K562 (cell line): ENCODE results near the gene ZNF408. TPM values are rescaled to one million over a fixed set of nuclear protein-coding genes. Genes with fewer than 3 reads are reported as not detected.

Experiments used
- ATAC-seq: fragments of 200-7000 bp; cut with Tn5 transposase; 3 replicates; pipeline ENCODE4 v1.9.1; 2020; ENCODE audit warnings: moderate library complexity
- BruUV-seq: library from RNA; stranded (reverse); fragments of 400-500 nt; replicated peaks from 2 replicates; lab custom pipeline; 2021; lab: Mats Ljungman, UMichigan
- CTCF ChIA-PET: fragments of 300-600 bp; formaldehyde crosslinking; extraction: SDS; loops from one replicate; lab custom pipeline; 2021; ENCODE audit warnings: low intra/inter-chr PET ratio; lab: Yijun Ruan, JAX
- POLR2A ChIA-PET: fragments of 300-600, 350-650 bp; sonication (Branson Sonifier 250); formaldehyde crosslinking; extraction: SDS; loops from one replicate; lab custom pipeline; 2021; ENCODE audit warnings: antibody characterized with exemption, inconsistent platforms; lab: Yijun Ruan, JAX
- DNase-seq, 4 experiments: peaks; one replicate each; pipeline versions ENCODE4 v3.0.0 to v3.0.0-alpha.2; 2011 to 2018; ENCODE audit warnings: low spot score in 3 of 4, mixed read lengths in 3 of 4; ENCODE audit errors: extremely low read depth in 1 of 4
- FAIRE-seq: peaks from 2 replicates; lab custom pipeline; 2011; peaks lifted over from hg19 to GRCh38; lab: Jason Lieb, UNC
- H2AFZ ChIP-seq: 2 replicates; pipeline ENCODE4 v1.6.0; 2011; ENCODE audit warnings: low read depth, low read length, control low read depth, inconsistent platforms
- H3K27ac ChIP-seq: fragments of 200-600 bp; 3 replicates; pipeline ENCODE4 v1.8.0; 2011; ENCODE audit warnings: low read depth, mild to moderate bottlenecking, control low read depth, inconsistent platforms, low read length, moderate library complexity, mixed read lengths; ENCODE audit errors: extremely low read depth
- H3K27me3 ChIP-seq, 2 experiments: fragments of 300-600 bp in 1 of 2; 2 replicates in 1 of 2; 3 replicates in 1 of 2; pipeline versions ENCODE4 v1.6.0 to v1.8.0; 2011; ENCODE audit warnings: inconsistent platforms in 2 of 2, low read length in 2 of 2, mild to moderate bottlenecking in 1 of 2, mixed read lengths in 1 of 2, moderate library complexity in 1 of 2; ENCODE audit not compliant: control insufficient read depth in 2 of 2, insufficient read depth in 2 of 2
- H3K36me3 ChIP-seq: fragments of 300-600 bp; 3 replicates; pipeline ENCODE4 v1.8.0; 2011; ENCODE audit warnings: mild to moderate bottlenecking, low read length, inconsistent platforms; ENCODE audit not compliant: control insufficient read depth, insufficient read depth
- H3K4me1 ChIP-seq, 2 experiments: fragments of 200-600 bp in 1 of 2; replicated peaks in 1 of 2; 2 replicates in 1 of 2; 3 replicates in 1 of 2; pipeline versions ENCODE4 v1.5.1 to v1.8.0; 2011; ENCODE audit warnings: inconsistent platforms in 2 of 2, low read length in 2 of 2, mild to moderate bottlenecking in 1 of 2, mixed read lengths in 1 of 2, moderate library complexity in 1 of 2; ENCODE audit not compliant: control insufficient read depth in 2 of 2, insufficient read depth in 2 of 2
- H3K4me2 ChIP-seq: 2 replicates; pipeline ENCODE4 v1.6.1; 2011; ENCODE audit warnings: low read length, control low read depth, inconsistent platforms, mixed read lengths; ENCODE audit not compliant: insufficient read depth
- H3K4me3 ChIP-seq: fragments of 200-600 bp; sonication (generic), shearing (Covaris generic); 2 replicates; pipeline ENCODE4 v1.5.1; 2016; ENCODE audit warnings: control low read depth, inconsistent platforms
- H3K79me2 ChIP-seq: fragments of 200-600 bp; 3 replicates; pipeline ENCODE4 v1.8.0; 2011; ENCODE audit warnings: low read length, inconsistent platforms; ENCODE audit not compliant: control insufficient read depth, insufficient read depth
- H3K9ac ChIP-seq, 2 experiments: 2 replicates each; pipeline versions ENCODE4 v1.6.0 to v1.6.1; 2011; ENCODE audit warnings: low read depth in 2 of 2, low read length in 2 of 2, control low read depth in 1 of 2, inconsistent platforms in 1 of 2, mild to moderate bottlenecking in 1 of 2, mixed read lengths in 1 of 2; ENCODE audit not compliant: insufficient read depth in 1 of 2
- H3K9me1 ChIP-seq: one replicate; pipeline ENCODE4 v1.6.0; 2011; ENCODE audit warnings: inconsistent platforms, mild to moderate bottlenecking, low read length, moderate library complexity; ENCODE audit not compliant: control insufficient read depth, insufficient read depth
- H3K9me3 ChIP-seq: replicated peaks from 2 replicates; pipeline ENCODE4 v1.5.1; 2011; ENCODE audit warnings: low read depth, low read length, inconsistent platforms; ENCODE audit not compliant: control insufficient read depth, insufficient read depth
- H4K20me1 ChIP-seq: replicated peaks from 2 replicates; pipeline ENCODE4 v1.6.1; 2011; ENCODE audit warnings: low read length, inconsistent platforms, mixed read lengths; ENCODE audit not compliant: control insufficient read depth, insufficient read depth
- FOSL1 ChIP-seq: fragments of 200-800 bp; sonication (Bioruptor generic); conservative IDR thresholded peaks from 2 replicates; pipeline ENCODE4 v1.6.1; 2016; ENCODE audit warnings: missing genetic modification characterization, missing compliant biosample characterization
- GABPA ChIP-seq: fragments of 200-800 bp; sonication (Bioruptor generic); conservative IDR thresholded peaks from 2 replicates; pipeline ENCODE4 v1.6.1; 2016; ENCODE audit warnings: low read depth, missing genetic modification characterization, missing compliant biosample characterization
- KHSRP ChIP-seq: fragments of 450-650 bp; IDR thresholded peaks from 2 replicates; pipeline ENCODE4 v1.6.1; 2017
- POLR2G ChIP-seq: fragments of 200-400 bp; formaldehyde crosslinking; IDR thresholded peaks from 2 replicates; pipeline ENCODE4 v1.6.1; 2017; ENCODE audit warnings: low read depth, mild to moderate bottlenecking, antibody characterized with exemption, low read length, moderate library complexity
- RBFOX2 ChIP-seq: fragments of 200-400 bp; formaldehyde crosslinking; IDR thresholded peaks from 2 replicates; pipeline ENCODE4 v1.6.1; 2017; ENCODE audit warnings: low read depth, mild to moderate bottlenecking, low read length, moderate library complexity
- THAP7 ChIP-seq: fragments of 250-450 bp; sonication (Bioruptor Pico); IDR thresholded peaks from 2 replicates; pipeline ENCODE4 v1.5.0; 2021
- THRB ChIP-seq: fragments of 450-650 bp; formaldehyde crosslinking; conservative IDR thresholded peaks from 2 replicates; pipeline ENCODE4 v1.4.0; 2022; ENCODE audit warnings: mild to moderate bottlenecking, missing genetic modification characterization
- ZNF584 ChIP-seq: fragments of 200-800 bp; sonication (Bioruptor generic); IDR thresholded peaks from 2 replicates; pipeline ENCODE4 v1.6.1; 2016; ENCODE audit warnings: low read depth, mild to moderate bottlenecking, missing genetic modification characterization, missing compliant biosample characterization
- ZNF785 ChIP-seq: fragments of 250-450 bp; sonication (Bioruptor Pico); IDR thresholded peaks from 2 replicates; pipeline ENCODE4 v1.4.0; 2020; ENCODE audit warnings: mild to moderate bottlenecking
- WGBS: fragments of 100-300 bp; shearing (Covaris generic); methylation state at CpG from one replicate; pipeline ENCODE4 v1.1.6; 2016; ENCODE audit warnings: low coverage, mixed read lengths; ENCODE audit not compliant: insufficient coverage; ENCODE audit errors: missing lambda C conversion rate; 5-methylcytosine and 5-hydroxymethylcytosine counted together
- in situ Hi-C: fragments of 300-500 bp; cut with MboI; formaldehyde crosslinking; loops from 4 replicates; pipeline ENCODE4 v1.15.0; 2018; ENCODE audit warnings: inconsistent platforms, mixed read lengths
- intact Hi-C: fragments of 100-400 bp; cut with micrococcal nuclease; formaldehyde crosslinking; loops from 2 replicates; pipeline ENCODE4 v1.14.2; 2022
- polyA plus RNA-seq, 8 experiments: library from polyadenylated mRNA; depleted of rRNA in 4 of 8; stranded (reverse) in 5 of 8; unstranded in 3 of 8; fragments of >200 nt; fragmentation: Nextera tagmentation in 2 of 8; fragmentation: Illumina TruSeq in 1 of 8; extraction: Ambion mirVana in 2 of 8; extraction: Trizol in 1 of 8; gene quantifications; 2 replicates each; pipeline versions ENCODE4 v1.2.1 to v1.2.3, GENCODE V29; 2011 to 2014; ENCODE audit warnings: inconsistent platforms in 1 of 8, missing spikeins in 1 of 8
- total RNA-seq, 7 experiments: library from RNA; depleted of rRNA in 6 of 7; stranded (reverse); fragments of >200 nt in 6 of 7; fragmentation: Illumina TruSeq in 2 of 7; extraction: Trizol in 2 of 7; gene quantifications; 2 replicates each; pipeline versions ENCODE4 v1.2.1 to v1.2.3, GENCODE V29; 2011 to 2021; ENCODE audit warnings: low replicate concordance in 1 of 7
- TF ChIP-seq, protein P1 (sequence below): sonication (generic); formaldehyde crosslinking; IDR thresholded peaks from 2 replicates; pipeline ENCODE4 v1.8.1; 2023; ENCODE audit warnings: mild to moderate bottlenecking, missing genetic modification reagents

Gene ZNF408
- total and polyA plus RNA-seq, 9 of the 15 experiments (the other 6 are each of a cell fraction or from before 2014, with no cell fraction given) = 0.15 to 18.4 (median 7.4) TPM

- DNase-seq (no peak), ATAC-seq (no peak), FAIRE-seq (no peak)
- Histone ChIP-seq H3K4me1 (peaks cover 0 to 7% of the 10 kb centered on the region in 2 experiments; a peak in 3 of 5 replicates), H3K4me2 (no peak overlapping the region), H2AFZ (no peak overlapping the region), H4K20me1 (no peaks in the 10 kb centered on the region), H3K9ac (peak overlapping the region in 1 of 2 experiments; percentile 52; a peak in 1 of 4 replicates), H3K27ac (no peak overlapping the region), H3K36me3 (peaks cover 56% of the 10 kb centered on the region), H3K4me3 (no peak overlapping the region), H3K27me3 (no peaks in the 10 kb centered on the region), H3K9me1 (no peaks in the 10 kb centered on the region), H3K9me3 (no peaks in the 10 kb centered on the region), H3K79me2 (peaks cover 26% of the 10 kb centered on the region)
- POLR2A ChIA-PET = interaction anchor here (0.8 to 1.2 kb wide), 4 partner anchors 9 to 32 kb away, joined by 3 read pairs; no protein-coding TSS in a partner anchor
- 99% methylated on average over 22 of the region's 31 CpGs for WGBS
- BruUV-seq = no TSS peak
- intact Hi-C loops (no loop called here), in situ Hi-C loops (no loop called here)
- TF ChIP-seq POLR2G (peak; percentile 46; the same call in 1 of the 2 replicates), RBFOX2 (peak; percentile 58), GABPA (tag) (no peak)
- CTCF ChIA-PET = no interaction called here
These were observed 4.3 kb downstream of the ZNF408 start for GRCh38 chr11:46705070-46705688.

DNA sequence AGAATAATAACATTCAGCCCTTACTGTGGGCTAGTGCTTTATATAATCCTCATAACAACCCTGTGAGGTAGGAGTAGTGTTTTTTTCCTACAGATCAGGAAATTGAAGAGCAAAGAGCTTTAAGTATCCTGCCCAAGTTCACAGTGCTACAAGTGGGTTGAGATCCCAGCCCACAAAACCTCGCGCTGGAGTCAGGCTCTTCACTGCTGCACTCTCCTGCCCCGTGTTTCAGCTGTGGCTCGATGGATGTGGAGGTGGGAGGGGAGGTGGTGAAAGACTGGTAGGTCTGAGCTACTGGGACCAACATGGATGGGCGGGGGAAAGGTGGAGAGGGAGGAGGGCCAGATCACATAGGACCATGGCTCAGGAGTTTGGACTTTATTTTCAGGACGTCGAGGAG, 6.1 kb downstream of the ZNF408 start:
- no peak for DNase-seq
- H3K27me3 ChIP-seq = no peaks in the 10 kb centered on the region
- no peaks in the 10 kb centered on the region for H3K9me1 ChIP-seq
- ATAC-seq = no peak; the same call in 2 of the 3 replicates
- no peaks in the 10 kb centered on the region for H3K9me3 ChIP-seq
- H3K36me3 ChIP-seq = peaks cover 55% of the 10 kb centered on the region
- H3K4me1 ChIP-seq = peaks cover 0 to 2% of the 10 kb centered on the region in 2 experiments; a peak in 3 of 5 replicates
- in situ Hi-C loops (no loop called here), intact Hi-C loops (no loop called here)
- BruUV-seq = no TSS peak
- no peak for FAIRE-seq
- no peak overlapping the region for H2AFZ ChIP-seq
- H4K20me1 ChIP-seq = no peaks in the 10 kb centered on the region
- no peak overlapping the region for H3K9ac ChIP-seq
- H3K4me3 ChIP-seq = no peak overlapping the region
- no peak overlapping the region for H3K4me2 ChIP-seq
- ChIA-PET CTCF (no interaction called here), POLR2A (interaction anchor here (1.1 to 1.5 kb wide), 4 partner anchors 9 to 30 kb away, joined by 3 to 4 read pairs (median 4); no protein-coding TSS in a partner anchor)
- 78% methylated on average over 7 of the region's 7 CpGs for WGBS
- no peak overlapping the region for H3K27ac ChIP-seq
- H3K79me2 ChIP-seq = peaks cover 12% of the 10 kb centered on the region
- no peak for TF ChIP-seq ZNF785
- TF ChIP-seq ZNF584 (CRISPR knock-in tag) = no peak
- TF ChIP-seq KHSRP = no peak
- TF ChIP-seq THAP7 (CRISPR knock-in tag) = no peak
- TF ChIP-seq FOSL1 (tag) = no peak
- TF ChIP-seq, protein P1, sequence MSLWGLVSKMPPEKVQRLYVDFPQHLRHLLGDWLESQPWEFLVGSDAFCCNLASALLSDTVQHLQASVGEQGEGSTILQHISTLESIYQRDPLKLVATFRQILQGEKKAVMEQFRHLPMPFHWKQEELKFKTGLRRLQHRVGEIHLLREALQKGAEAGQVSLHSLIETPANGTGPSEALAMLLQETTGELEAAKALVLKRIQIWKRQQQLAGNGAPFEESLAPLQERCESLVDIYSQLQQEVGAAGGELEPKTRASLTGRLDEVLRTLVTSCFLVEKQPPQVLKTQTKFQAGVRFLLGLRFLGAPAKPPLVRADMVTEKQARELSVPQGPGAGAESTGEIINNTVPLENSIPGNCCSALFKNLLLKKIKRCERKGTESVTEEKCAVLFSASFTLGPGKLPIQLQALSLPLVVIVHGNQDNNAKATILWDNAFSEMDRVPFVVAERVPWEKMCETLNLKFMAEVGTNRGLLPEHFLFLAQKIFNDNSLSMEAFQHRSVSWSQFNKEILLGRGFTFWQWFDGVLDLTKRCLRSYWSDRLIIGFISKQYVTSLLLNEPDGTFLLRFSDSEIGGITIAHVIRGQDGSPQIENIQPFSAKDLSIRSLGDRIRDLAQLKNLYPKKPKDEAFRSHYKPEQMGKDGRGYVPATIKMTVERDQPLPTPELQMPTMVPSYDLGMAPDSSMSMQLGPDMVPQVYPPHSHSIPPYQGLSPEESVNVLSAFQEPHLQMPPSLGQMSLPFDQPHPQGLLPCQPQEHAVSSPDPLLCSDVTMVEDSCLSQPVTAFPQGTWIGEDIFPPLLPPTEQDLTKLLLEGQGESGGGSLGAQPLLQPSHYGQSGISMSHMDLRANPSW (CRISPR knock-in tag) = no peak
- no peak for TF ChIP-seq THRB (CRISPR knock-in tag)
